Keratinocyte (primary cell): Measurements from ENCODE around the gene CDON.

Experiments used
- CTCF ChIP-seq, 3 experiments: IDR thresholded peaks in 1 of 3; conservative IDR thresholded peaks in 1 of 3; optimal IDR thresholded peaks in 1 of 3; 2 replicates in 2 of 3; 3 replicates in 1 of 3; pipeline versions ENCODE3 to v1.5.1; 2011; ENCODE audit warnings: low read length in 3 of 3, mild to moderate bottlenecking in 3 of 3, moderate library complexity in 2 of 3, control low read depth in 1 of 3, inconsistent platforms in 1 of 3; ENCODE audit not compliant: insufficient read depth in 2 of 3; ENCODE audit errors: extremely low read depth in 1 of 3
- EZH2 ChIP-seq: IDR thresholded peaks from one replicate; pipeline ENCODE4 v1.6.1; 2012; ENCODE audit warnings: inconsistent platforms, mild to moderate bottlenecking, low read length, moderate library complexity

GRCh38 chr11:126103150-126103549 lies 40.5 kb upstream of the CDON start:
- no peak for TF ChIP-seq EZH2
- no peak for TF ChIP-seq CTCF (optimal IDR thresholded peaks at IDR 0.05 in 1 of 3, IDR thresholded peaks at IDR 0.05 in 1 of 3, conservative IDR thresholded peaks at IDR 0.05 in 1 of 3; ENCODE audit: extremely low read depth in 1 of 3, insufficient read depth in 2 of 3, low read length in 3 of 3)
